ENCODE measurements around the gene PPP3R2. TPM values are rescaled to one million over a fixed set of nuclear protein-coding genes. Genes with fewer than 3 reads are reported as not detected.
"Not testable (repeated sequence)": the region's sequence is repeated elsewhere in the genome, so short reads cannot be mapped to it uniquely, and the experiment has no call there.

The PPP3R2 gene
- total RNA-seq, 1 experiment from 2014 or later = not detected

- CTCF ChIA-PET = no interaction called here
- no peaks in the 10 kb centered on the region for H3K36me3 Mint-ChIP-seq (ENCODE audit: insufficient read depth, unreplicated experiment)
- BruUV-seq (replicated peaks) = no TSS peak
- intact Hi-C loops (cut with micrococcal nuclease; ENCODE audit: unreplicated experiment) = no loop called here
- no peak for DNase-seq
- H3K4me1 Mint-ChIP-seq (ENCODE audit: low read depth, unreplicated experiment) = peaks cover 9% of the 10 kb centered on the region
- TF ChIP-seq, protein P1, sequence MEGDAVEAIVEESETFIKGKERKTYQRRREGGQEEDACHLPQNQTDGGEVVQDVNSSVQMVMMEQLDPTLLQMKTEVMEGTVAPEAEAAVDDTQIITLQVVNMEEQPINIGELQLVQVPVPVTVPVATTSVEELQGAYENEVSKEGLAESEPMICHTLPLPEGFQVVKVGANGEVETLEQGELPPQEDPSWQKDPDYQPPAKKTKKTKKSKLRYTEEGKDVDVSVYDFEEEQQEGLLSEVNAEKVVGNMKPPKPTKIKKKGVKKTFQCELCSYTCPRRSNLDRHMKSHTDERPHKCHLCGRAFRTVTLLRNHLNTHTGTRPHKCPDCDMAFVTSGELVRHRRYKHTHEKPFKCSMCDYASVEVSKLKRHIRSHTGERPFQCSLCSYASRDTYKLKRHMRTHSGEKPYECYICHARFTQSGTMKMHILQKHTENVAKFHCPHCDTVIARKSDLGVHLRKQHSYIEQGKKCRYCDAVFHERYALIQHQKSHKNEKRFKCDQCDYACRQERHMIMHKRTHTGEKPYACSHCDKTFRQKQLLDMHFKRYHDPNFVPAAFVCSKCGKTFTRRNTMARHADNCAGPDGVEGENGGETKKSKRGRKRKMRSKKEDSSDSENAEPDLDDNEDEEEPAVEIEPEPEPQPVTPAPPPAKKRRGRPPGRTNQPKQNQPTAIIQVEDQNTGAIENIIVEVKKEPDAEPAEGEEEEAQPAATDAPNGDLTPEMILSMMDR (IDR thresholded peaks at IDR 0.05; ENCODE audit: unreplicated experiment) = no peak
- no peaks in the 10 kb centered on the region for H3K27me3 Mint-ChIP-seq (ENCODE audit: unreplicated experiment)
- no peaks in the 10 kb centered on the region for H3K9me3 Mint-ChIP-seq (ENCODE audit: low read depth, unreplicated experiment)
- H3K4me3 Mint-ChIP-seq (ENCODE audit: low read depth, unreplicated experiment) = no peak overlapping the region
- H3K27ac Mint-ChIP-seq (ENCODE audit: unreplicated experiment) = no peak overlapping the region
Observed at GRCh38 chr9:101590901-101591300, 3.9 kb downstream of the PPP3R2 start.

DNA sequence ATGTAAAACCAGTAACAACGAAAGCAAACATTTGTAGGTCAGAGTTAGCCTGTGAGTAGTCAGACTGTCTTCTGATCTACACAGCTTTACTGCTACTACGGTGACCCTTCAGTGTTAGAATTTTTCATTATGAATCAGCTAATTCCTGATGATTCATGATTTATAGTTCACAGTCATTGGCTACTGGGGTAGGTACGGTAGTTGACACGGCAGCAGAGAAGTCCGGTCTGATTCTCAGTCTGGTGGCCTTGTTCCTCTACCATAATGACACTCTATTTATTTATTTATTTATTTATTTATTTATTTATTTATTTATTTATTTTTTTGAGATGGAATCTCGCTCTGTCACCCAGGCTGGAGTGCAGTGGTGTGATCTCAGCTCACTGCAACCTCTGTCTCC lies 4.7 kb downstream of the PPP3R2 start:
- DNase-seq = peak; percentile 21
- H3K9me3 Mint-ChIP-seq (ENCODE audit: low read depth, unreplicated experiment); BruUV-seq (replicated peaks); H3K27me3 Mint-ChIP-seq (ENCODE audit: unreplicated experiment); H3K27ac Mint-ChIP-seq (ENCODE audit: unreplicated experiment); H3K4me1 Mint-ChIP-seq (ENCODE audit: low read depth, unreplicated experiment); intact Hi-C loops (cut with micrococcal nuclease; ENCODE audit: unreplicated experiment); H3K36me3 Mint-ChIP-seq (ENCODE audit: insufficient read depth, unreplicated experiment); H3K4me3 Mint-ChIP-seq (ENCODE audit: low read depth, unreplicated experiment): not testable (repeated sequence)
- CTCF ChIA-PET = interaction anchor here (1.0 kb wide), 1 partner anchor 131 kb away, joined by 3 read pairs; no protein-coding TSS in a partner anchor

DNA sequence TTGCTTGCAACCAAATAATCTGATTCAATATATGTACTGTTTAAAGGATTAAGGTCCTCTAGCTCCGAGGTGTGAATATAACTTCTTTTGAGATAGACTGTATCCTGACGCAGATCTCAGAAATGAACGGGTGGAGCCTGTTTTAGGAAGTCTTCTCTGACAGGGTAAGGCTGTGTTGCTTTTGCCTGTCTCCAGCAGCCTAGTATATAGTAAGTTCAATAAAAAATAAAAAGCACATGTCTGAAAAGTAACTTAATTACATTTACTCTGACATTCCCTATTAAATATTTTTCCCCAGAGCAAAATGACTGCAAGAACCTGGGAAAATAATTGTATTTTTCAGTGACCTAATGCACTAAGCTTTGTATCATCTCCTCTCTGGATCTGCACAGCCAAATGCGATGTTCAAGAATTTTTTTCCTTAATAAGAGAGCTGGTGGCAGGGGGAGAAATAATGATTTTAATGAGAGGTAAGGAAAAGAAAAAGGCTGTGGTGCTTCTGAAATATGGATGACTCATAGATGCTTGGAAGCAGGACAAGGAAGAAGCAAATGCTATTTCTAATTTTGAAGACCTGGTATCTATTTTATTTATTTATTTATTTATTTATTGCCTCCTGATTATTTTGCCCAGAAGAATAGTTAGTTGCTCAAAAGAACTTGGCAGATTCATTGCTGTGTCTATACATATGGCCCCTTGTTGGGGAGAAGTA lies 7.3 kb downstream of the PPP3R2 start:
- TF ChIP-seq, protein P1 (IDR thresholded peaks at IDR 0.05; ENCODE audit: unreplicated experiment) = no peak
- H3K4me3 Mint-ChIP-seq (ENCODE audit: low read depth, unreplicated experiment) = no peak overlapping the region
- no peak for DNase-seq
- peaks cover 9% of the 10 kb centered on the region for H3K4me1 Mint-ChIP-seq (ENCODE audit: low read depth, unreplicated experiment)
- H3K36me3 Mint-ChIP-seq (ENCODE audit: insufficient read depth, unreplicated experiment) = no peaks in the 10 kb centered on the region
- CTCF ChIA-PET = no interaction called here
- no peaks in the 10 kb centered on the region for H3K27me3 Mint-ChIP-seq (ENCODE audit: unreplicated experiment)
- no peaks in the 10 kb centered on the region for H3K9me3 Mint-ChIP-seq (ENCODE audit: low read depth, unreplicated experiment)
- no peak overlapping the region for H3K27ac Mint-ChIP-seq (ENCODE audit: unreplicated experiment)
- intact Hi-C loops (cut with micrococcal nuclease; ENCODE audit: unreplicated experiment) = no loop called here
- no TSS peak for BruUV-seq (replicated peaks)

- CTCF ChIA-PET = no interaction called here
- Mint-ChIP-seq H3K36me3 (ENCODE audit: insufficient read depth, unreplicated experiment) (no peaks in the 10 kb centered on the region), H3K9me3 (ENCODE audit: low read depth, unreplicated experiment) (no peaks in the 10 kb centered on the region), H3K27ac (ENCODE audit: unreplicated experiment) (peak overlapping the region; percentile 50), H3K27me3 (ENCODE audit: unreplicated experiment) (no peaks in the 10 kb centered on the region), H3K4me1 (ENCODE audit: low read depth, unreplicated experiment) (peaks cover 9% of the 10 kb centered on the region), H3K4me3 (ENCODE audit: low read depth, unreplicated experiment) (no peak overlapping the region)
- intact Hi-C loops (cut with micrococcal nuclease; ENCODE audit: unreplicated experiment) = no loop called here
- no TSS peak for BruUV-seq (replicated peaks)
- TF ChIP-seq, protein P1 (IDR thresholded peaks at IDR 0.05; ENCODE audit: unreplicated experiment) = no peak
- no peak for DNase-seq
Observed at GRCh38 chr9:101586651-101587050, 8.1 kb downstream of the PPP3R2 start.

GRCh38 chr9:101585740-101586139 lies 9.0 kb downstream of the PPP3R2 start:
- intact Hi-C loops (cut with micrococcal nuclease; ENCODE audit: unreplicated experiment) = no loop called here
- CTCF ChIA-PET = no interaction called here
- no TSS peak for BruUV-seq (replicated peaks)
- H3K27me3 Mint-ChIP-seq (ENCODE audit: unreplicated experiment) = no peaks in the 10 kb centered on the region
- no peaks in the 10 kb centered on the region for H3K36me3 Mint-ChIP-seq (ENCODE audit: insufficient read depth, unreplicated experiment)
- H3K9me3 Mint-ChIP-seq (ENCODE audit: low read depth, unreplicated experiment) = no peaks in the 10 kb centered on the region
- H3K27ac Mint-ChIP-seq (ENCODE audit: unreplicated experiment) = no peak overlapping the region
- no peak overlapping the region for H3K4me3 Mint-ChIP-seq (ENCODE audit: low read depth, unreplicated experiment)
- peaks cover 9% of the 10 kb centered on the region for H3K4me1 Mint-ChIP-seq (ENCODE audit: low read depth, unreplicated experiment)
- TF ChIP-seq, protein P1 (IDR thresholded peaks at IDR 0.05; ENCODE audit: unreplicated experiment) = no peak
- DNase-seq = no peak

Measured in Calu3 (cell line).